ENCODE results near the gene NMUR1.

Gene NMUR1

DNA sequence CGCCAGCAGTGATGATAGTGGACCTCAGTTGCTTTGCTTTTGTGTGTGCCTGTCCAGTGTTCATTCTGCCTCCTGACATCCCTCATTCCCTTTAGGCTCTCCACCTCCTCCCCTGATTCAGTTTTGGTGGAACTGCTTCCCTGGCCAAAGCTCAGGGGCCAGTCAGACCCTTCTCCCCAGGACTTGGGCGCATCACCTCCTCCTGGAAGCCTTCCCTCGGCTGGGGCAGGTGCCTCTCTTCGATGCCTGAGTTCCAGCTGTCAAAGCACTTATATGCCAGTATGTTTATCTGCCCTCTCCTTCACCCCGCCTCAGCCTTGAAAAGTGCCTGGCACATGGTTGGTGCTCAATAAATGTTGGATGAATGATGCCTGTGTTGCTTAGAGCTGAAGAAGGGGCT, 11.5 kb downstream of the NMUR1 start:
- Histone ChIP-seq H3K9me3 (ENCODE audit: insufficient read depth, low read length) (no peaks in the 10 kb centered on the region), H3F3A (ENCODE audit: insufficient read depth) (peaks cover 17% of the 10 kb centered on the region), H3K79me2 (ENCODE audit: insufficient read depth, low read length) (no peaks in the 10 kb centered on the region), H3K4me2 (ENCODE audit: low read depth, low read length, poor library complexity, severe bottlenecking) (no peak overlapping the region), H3K9me2 (replicated peaks; ENCODE audit: insufficient read depth, low read length) (no peaks in the 10 kb centered on the region), H3K27me3 (ENCODE audit: low read length) (no peaks in the 10 kb centered on the region), H2AFZ (ENCODE audit: low read depth, low read length, severe bottlenecking) (no peak overlapping the region), H3K27ac (ENCODE audit: low read depth, low read length) (no peak overlapping the region), H3K9ac (ENCODE audit: low read length) (no peak overlapping the region), H3K4me3 (ENCODE audit: insufficient read depth, low read length, poor library complexity, severe bottlenecking) (no peak overlapping the region), H3K36me3 (ENCODE audit: low read length) (no peaks in the 10 kb centered on the region), H4K20me1 (ENCODE audit: low read depth, low read length) (no peaks in the 10 kb centered on the region)
- no peak for TF ChIP-seq EZH2phosphoT487 (conservative IDR thresholded peaks at IDR 0.05; ENCODE audit: low read length)
- TF ChIP-seq, protein P1, sequence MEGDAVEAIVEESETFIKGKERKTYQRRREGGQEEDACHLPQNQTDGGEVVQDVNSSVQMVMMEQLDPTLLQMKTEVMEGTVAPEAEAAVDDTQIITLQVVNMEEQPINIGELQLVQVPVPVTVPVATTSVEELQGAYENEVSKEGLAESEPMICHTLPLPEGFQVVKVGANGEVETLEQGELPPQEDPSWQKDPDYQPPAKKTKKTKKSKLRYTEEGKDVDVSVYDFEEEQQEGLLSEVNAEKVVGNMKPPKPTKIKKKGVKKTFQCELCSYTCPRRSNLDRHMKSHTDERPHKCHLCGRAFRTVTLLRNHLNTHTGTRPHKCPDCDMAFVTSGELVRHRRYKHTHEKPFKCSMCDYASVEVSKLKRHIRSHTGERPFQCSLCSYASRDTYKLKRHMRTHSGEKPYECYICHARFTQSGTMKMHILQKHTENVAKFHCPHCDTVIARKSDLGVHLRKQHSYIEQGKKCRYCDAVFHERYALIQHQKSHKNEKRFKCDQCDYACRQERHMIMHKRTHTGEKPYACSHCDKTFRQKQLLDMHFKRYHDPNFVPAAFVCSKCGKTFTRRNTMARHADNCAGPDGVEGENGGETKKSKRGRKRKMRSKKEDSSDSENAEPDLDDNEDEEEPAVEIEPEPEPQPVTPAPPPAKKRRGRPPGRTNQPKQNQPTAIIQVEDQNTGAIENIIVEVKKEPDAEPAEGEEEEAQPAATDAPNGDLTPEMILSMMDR (IDR thresholded peaks at IDR 0.05; ENCODE audit: insufficient read depth, low read length, poor library complexity, severe bottlenecking) = no peak

DNA sequence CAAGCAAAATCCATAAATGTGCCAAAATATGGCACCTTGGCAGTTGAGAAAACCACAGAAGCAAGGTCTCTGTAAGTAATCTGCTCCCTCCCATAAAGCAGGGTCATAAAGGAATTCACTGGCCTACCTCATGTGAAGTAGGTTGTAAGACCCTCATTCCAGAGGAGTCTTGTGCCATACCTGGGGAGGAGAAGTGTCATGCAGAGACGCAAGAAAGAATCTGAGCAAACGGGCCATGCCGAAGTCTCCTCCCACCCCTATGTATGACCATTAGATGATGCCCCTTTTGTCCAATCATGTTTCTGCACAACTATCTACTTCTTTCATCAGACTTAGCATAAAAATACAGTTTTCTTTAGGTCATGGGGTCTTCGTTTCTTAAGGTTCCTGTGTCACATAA, 14.6 kb downstream of the NMUR1 start:
- Histone ChIP-seq H3K4me2 (ENCODE audit: low read depth, low read length, poor library complexity, severe bottlenecking) (no peak overlapping the region), H3K36me3 (ENCODE audit: low read length) (no peaks in the 10 kb centered on the region), H2AFZ (ENCODE audit: low read depth, low read length, severe bottlenecking) (no peak overlapping the region)

DNA sequence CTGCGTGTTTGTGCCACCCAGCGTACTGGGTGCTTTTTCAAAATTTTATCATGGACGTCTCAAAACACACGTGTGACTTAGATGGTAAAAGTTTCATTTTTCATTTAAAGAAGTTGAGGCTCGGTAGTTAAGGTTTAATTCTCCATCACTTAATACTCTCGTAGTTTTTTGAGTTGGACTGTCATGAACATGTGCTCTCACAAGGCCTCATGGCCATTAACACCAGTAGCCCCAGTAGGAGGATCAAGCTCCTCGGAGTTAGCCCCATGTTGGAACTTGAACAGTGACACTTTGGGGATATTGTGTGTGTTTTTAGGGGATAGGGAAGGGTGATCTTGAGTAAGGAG, 15.3 kb downstream of the NMUR1 start:
- H3K36me3 ChIP-seq (ENCODE audit: low read length) = no peaks in the 10 kb centered on the region
- H3K4me2 ChIP-seq (ENCODE audit: low read depth, low read length, poor library complexity, severe bottlenecking) = peak overlapping the region; percentile 68
- H3K27ac ChIP-seq (ENCODE audit: low read depth, low read length) = no peak overlapping the region
- no peaks in the 10 kb centered on the region for H3K9me2 ChIP-seq (replicated peaks; ENCODE audit: insufficient read depth, low read length)
- H3K27me3 ChIP-seq (ENCODE audit: low read length) = no peaks in the 10 kb centered on the region
- no peaks in the 10 kb centered on the region for H3K9me3 ChIP-seq (ENCODE audit: insufficient read depth, low read length)
- H3K9ac ChIP-seq (ENCODE audit: low read length) = peak overlapping the region; percentile 52
- H2AFZ ChIP-seq (ENCODE audit: low read depth, low read length, severe bottlenecking) = peak overlapping the region; percentile 84
- no peaks in the 10 kb centered on the region for H4K20me1 ChIP-seq (ENCODE audit: low read depth, low read length)
- H3F3A ChIP-seq (ENCODE audit: insufficient read depth) = peaks cover 39% of the 10 kb centered on the region
- no peak for TF ChIP-seq EZH2phosphoT487 (conservative IDR thresholded peaks at IDR 0.05; ENCODE audit: low read length)
- TF ChIP-seq, protein P1 (IDR thresholded peaks at IDR 0.05; ENCODE audit: insufficient read depth, low read length, poor library complexity, severe bottlenecking) = no peak
- H3K79me2 ChIP-seq (ENCODE audit: insufficient read depth, low read length) = no peaks in the 10 kb centered on the region
- H3K4me3 ChIP-seq (ENCODE audit: insufficient read depth, low read length, poor library complexity, severe bottlenecking) = peak overlapping the region; percentile 52

More for the DNA sequence above, 14.6 kb downstream of the NMUR1 start:
- TF ChIP-seq, protein P1 (IDR thresholded peaks at IDR 0.05; ENCODE audit: insufficient read depth, low read length, poor library complexity, severe bottlenecking) = no peak
- TF ChIP-seq EZH2phosphoT487 (conservative IDR thresholded peaks at IDR 0.05; ENCODE audit: low read length) = no peak
- H4K20me1 ChIP-seq (ENCODE audit: low read depth, low read length) = no peaks in the 10 kb centered on the region
- H3K9me3 ChIP-seq (ENCODE audit: insufficient read depth, low read length) = no peaks in the 10 kb centered on the region
- H3K27ac ChIP-seq (ENCODE audit: low read depth, low read length) = no peak overlapping the region
- no peaks in the 10 kb centered on the region for H3K27me3 ChIP-seq (ENCODE audit: low read length)
- peaks cover 39% of the 10 kb centered on the region for H3F3A ChIP-seq (ENCODE audit: insufficient read depth)
- H3K9me2 ChIP-seq (replicated peaks; ENCODE audit: insufficient read depth, low read length) = no peaks in the 10 kb centered on the region
- no peak overlapping the region for H3K4me3 ChIP-seq (ENCODE audit: insufficient read depth, low read length, poor library complexity, severe bottlenecking)
- H3K9ac ChIP-seq (ENCODE audit: low read length) = no peak overlapping the region
- no peaks in the 10 kb centered on the region for H3K79me2 ChIP-seq (ENCODE audit: insufficient read depth, low read length)

Data from SU-DHL-6 (cell line).